Inferior parietal cortex (tissue), 1 donor: ENCODE data around the gene SIGMAR1.

Experiments
- DNase-seq: peaks from one replicate; pipeline ENCODE4 v3.0.0-alpha.2; 2016; ENCODE audit errors: extremely low spot score

SIGMAR1 gene

GRCh38 chr9:34603610-34604231 is 33.9 kb downstream of the SIGMAR1 start:
- peak; percentile 95 for DNase-seq

- DNase-seq, result no peak
These were observed 35.5 kb downstream of the SIGMAR1 start for GRCh38 chr9:34601937-34602573.

- no peak for DNase-seq
These were observed 36.7 kb downstream of the SIGMAR1 start for GRCh38 chr9:34600908-34601307.

GRCh38 chr9:34599546-34599945 is 38.0 kb downstream of the SIGMAR1 start:
- DNase-seq, result no peak

GRCh38 chr9:34594177-34594576 is 43.4 kb downstream of the SIGMAR1 start:
- no peak for DNase-seq

- no peak for DNase-seq
These were observed 44.5 kb downstream of the SIGMAR1 start for GRCh38 chr9:34592895-34593601.

- DNase-seq, result no peak
These were observed 45.4 kb downstream of the SIGMAR1 start for GRCh38 chr9:34591917-34592866.

- peak; percentile 85 for DNase-seq
These were observed 46.2 kb downstream of the SIGMAR1 start for GRCh38 chr9:34591248-34591916.

GRCh38 chr9:34590381-34591247 is 47.0 kb downstream of the SIGMAR1 start:
- no peak for DNase-seq

- no peak for DNase-seq
These were observed 47.8 kb downstream of the SIGMAR1 start, which contains the start of gene CNTFR for GRCh38 chr9:34589636-34590380. CNTFR (minus strand) TSS chr9:34589724; CDS start chr9:34568981, 20,743 bp downstream.

- DNase-seq, result no peak
These were observed 48.6 kb downstream of the SIGMAR1 start for GRCh38 chr9:34588671-34589635.

GRCh38 chr9:34587271-34587670 is 50.3 kb downstream of the SIGMAR1 start:
- no peak for DNase-seq

- DNase-seq, result no peak
These were observed 51.5 kb downstream of the SIGMAR1 start for GRCh38 chr9:34585946-34586669.

GRCh38 chr9:34584970-34585369 is 52.6 kb downstream of the SIGMAR1 start:
- DNase-seq, result no peak
